Osteocyte (in vitro differentiated cells): ENCODE data around the gene DUSP11. TPM values are rescaled to one million over a fixed set of nuclear protein-coding genes. Genes with fewer than 3 reads are reported as not detected.
"Not testable (repeated sequence)": the region's sequence is repeated elsewhere in the genome, so short reads cannot be mapped to it uniquely, and the experiment has no call there.

Source experiments
- DNase-seq: peaks from one replicate; pipeline ENCODE4 v3.0.0; 2021; ENCODE audit warnings: mixed read lengths; ENCODE audit not compliant: unreplicated experiment; ENCODE audit errors: extremely low spot score
- H3K27ac Mint-ChIP-seq: one replicate; pipeline ENCODE4 v1.8.0; 2021; ENCODE audit warnings: mild to moderate bottlenecking, mixed read lengths; ENCODE audit not compliant: unreplicated experiment
- H3K27me3 Mint-ChIP-seq: one replicate; pipeline ENCODE4 v1.8.0; 2021; ENCODE audit warnings: mixed read lengths; ENCODE audit not compliant: unreplicated experiment
- H3K36me3 Mint-ChIP-seq: one replicate; pipeline ENCODE4 v1.8.0; 2021; ENCODE audit warnings: mixed read lengths; ENCODE audit not compliant: unreplicated experiment
- H3K4me1 Mint-ChIP-seq: one replicate; pipeline ENCODE4 v1.8.0; 2021; ENCODE audit warnings: mixed read lengths; ENCODE audit not compliant: unreplicated experiment
- H3K4me3 Mint-ChIP-seq: one replicate; pipeline ENCODE4 v1.8.0; 2021; ENCODE audit warnings: mild to moderate bottlenecking, moderate library complexity, mixed read lengths; ENCODE audit not compliant: unreplicated experiment
- H3K9me3 Mint-ChIP-seq: one replicate; pipeline ENCODE4 v1.8.0; 2021; ENCODE audit warnings: mixed read lengths; ENCODE audit not compliant: unreplicated experiment
- CTCF ChIP-seq: fragments of 200-600 bp; sonication (generic); IDR thresholded peaks from 2 replicates; pipeline ENCODE4 v1.5.0; 2021; ENCODE audit warnings: antibody characterized with exemption, mild to moderate bottlenecking, moderate library complexity
- total RNA-seq: library from RNA; stranded (reverse); gene quantifications from 2 replicates; pipeline ENCODE4 v1.2.1, GENCODE V29; 2021

Gene DUSP11
- total RNA-seq, 1 donor from 2014 or later = 24.7 TPM

- TF ChIP-seq CTCF = no peak
- H3K36me3 Mint-ChIP-seq = no peaks in the 10 kb centered on the region
- no peaks in the 10 kb centered on the region for H3K9me3 Mint-ChIP-seq
- no peak overlapping the region for H3K27ac Mint-ChIP-seq
- DNase-seq = no peak
- H3K27me3 Mint-ChIP-seq = peaks cover 49% of the 10 kb centered on the region
- H3K4me3 Mint-ChIP-seq = no peak overlapping the region
- no peaks in the 10 kb centered on the region for H3K4me1 Mint-ChIP-seq
Measured at GRCh38 chr2:73811878-73812277, 32.0 kb upstream of the DUSP11 start.

DNA sequence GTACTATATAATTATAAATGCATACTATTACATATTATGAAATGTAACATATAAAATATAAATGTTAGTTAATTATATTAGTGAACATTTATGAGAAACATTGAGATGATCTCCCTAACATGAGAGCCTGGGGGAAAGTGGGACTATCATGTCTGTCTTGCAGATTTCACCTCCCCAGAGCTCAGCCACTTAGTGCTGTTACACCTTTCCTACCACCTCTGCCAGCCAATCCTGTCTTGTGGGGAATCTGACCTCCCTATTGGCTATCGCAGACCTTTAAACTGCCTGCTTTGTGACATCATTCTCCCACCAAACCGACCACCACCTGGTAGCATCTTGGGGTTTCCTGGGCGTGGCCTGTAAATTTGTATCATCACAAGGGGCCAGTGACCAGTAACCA lies 4.0 kb upstream of the DUSP11 start, which contains the start of gene C2orf78:
Gene C2orf78 (plus strand): TSS at position 301 of the 400 bp plus-strand sequence. CDS start 127 bp downstream, outside the sequence.
- not testable (repeated sequence) for H3K36me3 Mint-ChIP-seq, DNase-seq, H3K4me1 Mint-ChIP-seq, H3K9me3 Mint-ChIP-seq, H3K27me3 Mint-ChIP-seq, H3K27ac Mint-ChIP-seq, H3K4me3 Mint-ChIP-seq

GRCh38 chr2:73783402-73783801 lies 3.5 kb upstream of the DUSP11 start:
- not testable (repeated sequence) for H3K27me3 Mint-ChIP-seq, H3K4me3 Mint-ChIP-seq, H3K4me1 Mint-ChIP-seq, H3K27ac Mint-ChIP-seq, H3K36me3 Mint-ChIP-seq, H3K9me3 Mint-ChIP-seq, DNase-seq

GRCh38 chr2:73780237-73780582 lies 307 bp upstream of the DUSP11 start:
- Mint-ChIP-seq H3K27ac (no peak overlapping the region), H3K36me3 (peaks cover 11% of the 10 kb centered on the region), H3K27me3 (no peaks in the 10 kb centered on the region), H3K4me1 (peaks cover 20% of the 10 kb centered on the region), H3K4me3 (peak overlapping the region; percentile 99), H3K9me3 (no peaks in the 10 kb centered on the region)
- TF ChIP-seq CTCF = no peak
- no peak for DNase-seq

DNA sequence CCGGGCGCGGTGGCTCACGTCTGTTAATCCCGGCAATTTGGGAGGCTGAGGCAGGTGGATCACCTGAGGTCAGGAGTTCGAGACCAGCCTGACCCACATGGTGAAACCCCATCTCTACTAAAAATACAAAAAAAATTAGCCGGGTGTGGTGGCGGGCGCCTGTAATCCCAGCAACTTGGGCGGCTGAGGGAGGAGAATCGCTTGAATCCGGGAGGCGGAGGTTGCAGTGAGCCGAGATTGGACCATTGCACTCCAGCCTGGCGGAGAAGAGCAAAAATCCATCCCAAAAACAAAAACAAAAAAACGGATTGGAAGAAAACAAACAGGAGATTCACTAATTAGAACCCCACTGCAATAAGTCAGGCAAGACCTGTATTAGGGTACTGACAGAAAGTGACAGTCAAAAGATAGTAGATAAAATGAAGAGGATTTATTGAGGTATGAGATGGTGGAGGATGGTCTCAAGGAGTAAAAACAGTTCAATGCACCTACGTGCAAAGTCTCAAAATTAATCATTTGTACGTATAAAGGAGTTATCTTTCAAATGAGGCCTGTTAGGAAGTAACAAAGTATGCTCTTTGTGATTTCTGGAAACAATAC lies 936 bp downstream of the DUSP11 start:
- H3K4me1 Mint-ChIP-seq = peaks cover 20% of the 10 kb centered on the region
- H3K4me3 Mint-ChIP-seq = peak overlapping the region; percentile 99
- not testable (repeated sequence) for DNase-seq, H3K9me3 Mint-ChIP-seq, H3K27me3 Mint-ChIP-seq
- H3K27ac Mint-ChIP-seq = peak overlapping the region; percentile 98
- peaks cover 22% of the 10 kb centered on the region for H3K36me3 Mint-ChIP-seq

- no peaks in the 10 kb centered on the region for H3K27me3 Mint-ChIP-seq
- H3K27ac Mint-ChIP-seq = no peak overlapping the region
- no peak for TF ChIP-seq CTCF
- H3K4me1 Mint-ChIP-seq = peaks cover 19% of the 10 kb centered on the region
- no peak for DNase-seq
- H3K9me3 Mint-ChIP-seq = no peaks in the 10 kb centered on the region
- H3K4me3 Mint-ChIP-seq = peak overlapping the region; percentile 14
- H3K36me3 Mint-ChIP-seq = peaks cover 38% of the 10 kb centered on the region
Measured at GRCh38 chr2:73776869-73777519, 2.9 kb downstream of the DUSP11 start.
